Psoas muscle (tissue), 8 donors: ENCODE data around the gene MRAP. TPM values are rescaled to one million over a fixed set of nuclear protein-coding genes. Genes with fewer than 3 reads are reported as not detected.

ENCODE experiments used
- ATAC-seq, 4 donors: fragments of 200-7000 bp; cut with Tn5 transposase; one replicate each; pipeline ENCODE4 v1.9.1; 2020; ENCODE audit warnings: moderate library complexity in 3 of 4, mild to moderate bottlenecking in 2 of 4
- DNase-seq, 2 donors: peaks; one replicate each; pipeline ENCODE4 v3.0.0-alpha.2; 2020
- H3K27ac ChIP-seq: fragments of 200-600 bp; one replicate; pipeline ENCODE4 v1.8.0; 2022
- H3K27me3 ChIP-seq, 3 donors: fragments of 200-600 bp in 1 of 3; one replicate each; pipeline versions ENCODE4 v1.6.1 to v1.8.0; 2013 to 2022; ENCODE audit warnings: low read length in 2 of 3, mild to moderate bottlenecking in 2 of 3, moderate library complexity in 1 of 3; ENCODE audit not compliant: insufficient read depth in 3 of 3
- H3K36me3 ChIP-seq, 2 donors: fragments of 200-600 bp in 1 of 2; one replicate each; pipeline versions ENCODE4 v1.6.1 to v1.8.0; 2013 to 2022; ENCODE audit warnings: low read depth in 1 of 2, mild to moderate bottlenecking in 1 of 2, moderate library complexity in 1 of 2; ENCODE audit not compliant: insufficient read depth in 1 of 2
- H3K4me1 ChIP-seq: fragments of 200-600 bp; one replicate; pipeline ENCODE4 v1.8.0; 2022
- H3K4me3 ChIP-seq: fragments of 200-600 bp; one replicate; pipeline ENCODE4 v1.8.0; 2022; ENCODE audit warnings: mild to moderate bottlenecking
- H3K9me3 ChIP-seq: fragments of 200-600 bp; one replicate; pipeline ENCODE4 v1.8.0; 2022
- WGBS, 3 donors: extraction: QIAGEN DNeasy Blood & Tissue Kit; methylation state at CpG; one replicate each; pipeline versions ENCODE4 v1.1.6 to v1.1.7; 2013; 5-methylcytosine and 5-hydroxymethylcytosine counted together
- intact Hi-C, 2 donors: fragments of 100-400 bp; cut with DNase I; formaldehyde crosslinking; loops; one replicate each; pipeline versions ENCODE4 v1.11.0 to v1.14.2; 2022
- polyA plus RNA-seq, 3 donors: library from polyadenylated mRNA; stranded (reverse); fragments of 200-250 nt; gene quantifications; one replicate each; pipeline ENCODE4 v1.2.3, GENCODE V29; 2013
- total RNA-seq, 4 donors: library from RNA; stranded (reverse); fragmentation: NEBNext Ultra II Directional in 2 of 4; extraction: Animal tissue kit (Norgen Biotek cat#: 25700) in 2 of 4; gene quantifications; one replicate each; pipeline versions ENCODE4 v1.2.1 to v1.2.4, GENCODE V29; 2021 to 2023
- TF ChIP-seq, protein P1 (sequence below): fragments of 200-600 bp; IDR thresholded peaks from one replicate; pipeline ENCODE4 v1.8.0; 2022; ENCODE audit warnings: antibody characterized with exemption
- donor health status: healthy with polysubstance abuse.
- donor health status: DM: no; HTN: no; CAD: no; lungs with moderate emphysema.
- donor health status: Bipolar disorder and iron deficiency.
- donor health status: healthy.
- donor health status: DM: yes; HTN: yes; CAD: no.
- donor health status: DM: no; HTN: no; CAD: no.
- donor health status: DM: no; HTN: no; CAD: no.
- donor health status: DM: yes; HTN: yes; CAD: no.

The MRAP gene
- total and polyA plus RNA-seq, 7 donors, result 0.16 to 3.1 (median 0.37) TPM; not detected in 2

DNA sequence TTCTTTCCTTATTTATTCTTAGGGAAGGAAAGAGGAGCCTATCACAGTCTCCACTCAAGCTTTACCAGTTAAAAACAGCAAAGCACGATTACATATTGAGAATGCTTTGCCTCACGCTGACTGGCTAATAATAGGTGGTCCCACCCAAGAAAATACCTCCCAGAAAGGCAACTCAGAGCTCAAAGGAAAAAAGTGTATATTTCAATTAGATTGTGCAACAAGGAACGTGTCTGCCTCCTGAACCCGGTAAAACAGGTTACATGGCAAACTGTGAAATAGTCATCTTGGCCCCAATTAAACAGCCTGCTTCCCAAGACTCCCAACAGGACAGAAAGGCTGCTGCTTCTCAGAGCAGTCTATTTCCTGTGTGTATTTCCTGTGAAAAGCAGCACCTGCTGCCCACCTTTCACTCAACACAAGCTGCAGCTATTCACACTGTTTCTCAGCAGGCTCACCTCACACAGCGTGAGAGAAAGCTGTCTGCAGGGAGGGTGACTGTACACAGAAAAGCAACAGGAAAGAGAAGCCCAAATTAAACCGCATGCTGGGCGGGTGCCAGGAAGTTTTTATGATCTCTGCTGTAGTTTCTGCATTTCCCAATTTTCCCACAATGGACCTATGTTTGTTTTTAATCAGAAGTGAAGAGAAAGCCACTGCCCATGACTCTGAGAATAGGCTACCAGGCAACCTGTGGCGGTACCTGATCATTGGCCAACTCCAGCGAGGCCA lies 50.1 kb downstream of the MRAP start:
- WGBS, 3 donors, result 88 to 93% (median 91%) methylated on average over 9 of the region's 9 CpGs
- no peaks in the 10 kb centered on the region for H3K9me3 ChIP-seq
- H3K4me3 ChIP-seq, result no peak overlapping the region
- no peaks in the 10 kb centered on the region for H3K4me1 ChIP-seq
- H3K36me3 ChIP-seq, result peaks cover 44 to 100% of the 10 kb centered on the region in 2 donors
- no peaks in the 10 kb centered on the region for H3K27me3 ChIP-seq
- TF ChIP-seq, protein P1, sequence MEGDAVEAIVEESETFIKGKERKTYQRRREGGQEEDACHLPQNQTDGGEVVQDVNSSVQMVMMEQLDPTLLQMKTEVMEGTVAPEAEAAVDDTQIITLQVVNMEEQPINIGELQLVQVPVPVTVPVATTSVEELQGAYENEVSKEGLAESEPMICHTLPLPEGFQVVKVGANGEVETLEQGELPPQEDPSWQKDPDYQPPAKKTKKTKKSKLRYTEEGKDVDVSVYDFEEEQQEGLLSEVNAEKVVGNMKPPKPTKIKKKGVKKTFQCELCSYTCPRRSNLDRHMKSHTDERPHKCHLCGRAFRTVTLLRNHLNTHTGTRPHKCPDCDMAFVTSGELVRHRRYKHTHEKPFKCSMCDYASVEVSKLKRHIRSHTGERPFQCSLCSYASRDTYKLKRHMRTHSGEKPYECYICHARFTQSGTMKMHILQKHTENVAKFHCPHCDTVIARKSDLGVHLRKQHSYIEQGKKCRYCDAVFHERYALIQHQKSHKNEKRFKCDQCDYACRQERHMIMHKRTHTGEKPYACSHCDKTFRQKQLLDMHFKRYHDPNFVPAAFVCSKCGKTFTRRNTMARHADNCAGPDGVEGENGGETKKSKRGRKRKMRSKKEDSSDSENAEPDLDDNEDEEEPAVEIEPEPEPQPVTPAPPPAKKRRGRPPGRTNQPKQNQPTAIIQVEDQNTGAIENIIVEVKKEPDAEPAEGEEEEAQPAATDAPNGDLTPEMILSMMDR, result no peak
- intact Hi-C loops, result no loop called here
- ATAC-seq (no peak), DNase-seq (no peak)
- H3K27ac ChIP-seq, result no peak overlapping the region

DNA sequence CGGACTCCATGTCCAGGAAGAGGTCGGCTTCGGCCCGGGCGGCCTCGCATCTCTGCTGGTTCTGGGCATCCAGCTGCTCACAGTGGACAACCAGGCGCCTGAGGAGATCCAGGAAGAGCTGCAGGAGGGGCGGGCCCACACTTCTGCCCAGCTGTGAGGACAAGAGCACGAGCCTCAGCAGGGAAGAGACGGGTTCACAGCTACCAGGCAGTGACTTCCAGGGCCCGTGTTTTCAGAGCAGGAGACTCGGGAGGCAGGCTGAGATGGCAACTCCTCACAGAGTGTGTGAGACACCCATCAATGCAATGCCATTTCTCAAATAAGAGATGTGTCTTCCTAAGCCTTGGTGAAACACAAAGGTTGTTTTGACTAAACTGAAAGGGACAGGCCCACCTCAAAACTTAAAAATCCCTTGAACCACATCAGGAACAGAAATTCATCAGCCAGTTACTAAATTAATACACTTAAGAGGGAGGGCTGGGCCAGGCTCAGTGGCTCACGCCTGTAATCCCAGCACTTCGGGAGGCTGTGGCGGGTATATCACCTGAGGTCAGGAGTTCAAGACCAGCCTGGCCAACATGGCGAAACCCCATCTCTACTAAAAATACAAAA lies 50.8 kb downstream of the MRAP start:
- no peaks in the 10 kb centered on the region for H3K4me1 ChIP-seq
- ATAC-seq, result no peak

DNA sequence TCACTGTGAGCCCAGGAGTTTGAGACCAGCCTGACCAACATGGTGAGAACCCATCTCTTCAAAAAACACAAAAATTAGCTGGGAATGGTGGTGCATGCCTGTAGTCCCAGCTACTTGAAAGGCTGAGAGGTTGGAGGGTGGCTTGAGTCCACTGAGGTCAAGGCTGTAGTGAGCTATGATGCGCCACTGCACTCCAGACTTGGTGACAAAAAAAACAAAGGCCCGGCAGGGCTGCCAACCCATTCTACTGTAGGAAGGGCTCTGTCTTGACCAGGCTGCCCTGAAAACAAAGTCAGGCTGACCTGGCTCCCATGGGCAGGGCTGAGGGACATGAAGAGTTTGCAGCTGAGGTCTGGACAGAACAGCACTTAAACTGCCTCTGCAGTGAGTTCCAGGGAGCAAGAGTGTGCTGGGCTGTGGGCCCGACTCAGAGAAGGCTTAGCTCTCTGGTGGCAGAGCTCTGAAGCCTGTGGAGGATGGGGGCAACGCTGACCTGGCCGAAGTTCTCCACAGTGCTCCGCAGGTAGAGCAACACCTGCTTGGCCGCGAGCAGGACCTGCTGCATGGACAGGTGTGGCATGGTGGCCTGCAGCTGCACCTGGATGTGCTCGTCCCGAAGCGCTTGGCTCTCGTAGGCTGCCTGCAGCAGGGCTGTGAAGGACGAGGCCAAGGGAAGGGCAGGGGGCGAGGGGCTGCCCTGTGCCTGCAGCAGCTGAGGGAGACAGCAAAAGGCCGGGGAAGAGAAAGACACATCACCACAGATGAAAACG lies 51.7 kb downstream of the MRAP start:
- no peak for DNase-seq
- WGBS, 3 donors, result 93 to 95% (median 94%) methylated on average over 16 of the region's 16 CpGs
- Histone ChIP-seq H3K27ac (no peak overlapping the region), H3K27me3 (no peaks in the 10 kb centered on the region), H3K9me3 (no peaks in the 10 kb centered on the region), H3K4me1 (no peaks in the 10 kb centered on the region), H3K4me3 (no peak overlapping the region), H3K36me3 (peaks cover 43 to 100% of the 10 kb centered on the region in 2 donors)
- intact Hi-C loops, result loop anchor here in 1 of 2 donors (10.0 kb wide), 2 partner anchors 394 to 656 kb away; no protein-coding TSS in a partner anchor
- TF ChIP-seq, protein P1, result no peak
- ATAC-seq, result no peak

More for the DNA sequence above, 50.8 kb downstream of the MRAP start:
- 90 to 91% (median 90%) methylated on average over 16 of the region's 16 CpGs for WGBS, 3 donors
- peaks cover 45 to 100% of the 10 kb centered on the region in 2 donors for H3K36me3 ChIP-seq
- no peak for DNase-seq
- intact Hi-C loops, result no loop called here
- TF ChIP-seq, protein P1, result no peak
- no peak overlapping the region for H3K4me3 ChIP-seq
- no peak overlapping the region for H3K27ac ChIP-seq
- H3K27me3 ChIP-seq, result no peaks in the 10 kb centered on the region
- H3K9me3 ChIP-seq, result no peaks in the 10 kb centered on the region

DNA sequence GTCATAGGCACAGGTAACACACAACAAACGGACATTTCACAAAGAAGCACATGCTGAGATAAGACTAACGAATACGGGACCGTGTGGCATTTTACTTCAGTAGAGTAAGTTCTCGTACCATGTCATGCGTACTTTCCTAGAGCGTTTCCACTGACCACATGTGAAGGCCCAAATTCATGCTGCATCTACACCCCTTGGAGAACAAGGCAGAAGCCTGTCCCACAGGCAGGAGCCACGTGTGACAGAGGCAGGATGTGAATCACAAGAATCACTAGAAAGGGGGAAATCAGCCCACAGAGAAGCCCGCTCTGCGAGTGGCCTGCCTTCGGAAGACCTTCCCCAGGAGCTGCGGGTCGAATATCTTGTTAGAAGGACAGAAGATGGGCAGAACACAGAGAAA lies 52.3 kb downstream of the MRAP start:
- TF ChIP-seq, protein P1, result no peak
- intact Hi-C loops, result loop anchor here in 1 of 2 donors (10.0 kb wide), 2 partner anchors 394 to 656 kb away; no protein-coding TSS in a partner anchor
- Histone ChIP-seq H3K27ac (no peak overlapping the region), H3K9me3 (no peaks in the 10 kb centered on the region), H3K4me1 (no peaks in the 10 kb centered on the region), H3K4me3 (no peak overlapping the region), H3K36me3 (peaks cover 46 to 100% of the 10 kb centered on the region in 2 donors), H3K27me3 (no peaks in the 10 kb centered on the region)
- ATAC-seq (no peak), DNase-seq (no peak)
- 89 to 93% (median 90%) methylated on average over 13 of the region's 13 CpGs for WGBS, 3 donors
